C4-2B (cell line): ENCODE measurements around the gene MRI1.
"Not testable (repeated sequence)": the region's sequence is repeated elsewhere in the genome, so short reads cannot be mapped to it uniquely, and the experiment has no call there.

Experiments
- H3K27ac ChIP-seq: fragments of 450-650 bp; 2 replicates; pipeline ENCODE4 v1.5.1; 2017
- ZFX ChIP-seq: fragments of 450-650 bp; IDR thresholded peaks from 2 replicates; pipeline ENCODE4 v1.6.1; 2017
- TF ChIP-seq, protein P1 (sequence below): fragments of 450-650 bp; conservative IDR thresholded peaks from 2 replicates; pipeline ENCODE4 v1.5.1; 2017; ENCODE audit warnings: mild to moderate bottlenecking

The MRI1 gene

DNA sequence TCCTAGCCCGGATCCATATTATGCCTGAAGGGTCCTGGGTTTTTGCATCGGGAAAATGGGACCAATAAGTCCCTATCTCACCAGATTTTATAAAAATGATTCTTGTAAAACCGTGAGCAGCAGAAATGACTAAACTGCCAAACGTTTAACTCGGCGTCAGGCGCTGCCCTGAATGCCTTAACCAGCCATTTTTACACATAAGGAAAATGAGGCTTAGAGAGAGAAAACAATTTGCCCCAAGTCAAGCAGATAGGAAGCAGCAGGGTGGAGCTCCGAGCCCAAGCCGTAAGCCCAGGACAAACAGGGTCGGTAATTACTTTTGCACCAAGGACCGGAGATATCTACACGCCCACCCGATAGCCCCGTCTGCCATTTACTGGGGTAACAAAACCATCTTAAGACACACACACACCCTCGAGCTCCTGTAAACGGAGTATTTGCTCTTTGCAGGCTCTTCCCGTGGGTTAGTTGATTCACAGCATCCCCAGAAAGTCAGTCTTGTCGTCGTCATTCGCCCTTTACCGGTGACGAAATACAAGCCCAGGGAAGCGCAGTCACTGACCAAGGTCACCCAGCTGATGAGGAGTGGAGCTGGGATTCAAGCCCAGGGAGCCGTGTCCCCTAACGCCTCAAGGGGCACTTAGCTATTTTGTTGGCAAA is 16.0 kb upstream of the MRI1 start:
- TF ChIP-seq, protein P1, sequence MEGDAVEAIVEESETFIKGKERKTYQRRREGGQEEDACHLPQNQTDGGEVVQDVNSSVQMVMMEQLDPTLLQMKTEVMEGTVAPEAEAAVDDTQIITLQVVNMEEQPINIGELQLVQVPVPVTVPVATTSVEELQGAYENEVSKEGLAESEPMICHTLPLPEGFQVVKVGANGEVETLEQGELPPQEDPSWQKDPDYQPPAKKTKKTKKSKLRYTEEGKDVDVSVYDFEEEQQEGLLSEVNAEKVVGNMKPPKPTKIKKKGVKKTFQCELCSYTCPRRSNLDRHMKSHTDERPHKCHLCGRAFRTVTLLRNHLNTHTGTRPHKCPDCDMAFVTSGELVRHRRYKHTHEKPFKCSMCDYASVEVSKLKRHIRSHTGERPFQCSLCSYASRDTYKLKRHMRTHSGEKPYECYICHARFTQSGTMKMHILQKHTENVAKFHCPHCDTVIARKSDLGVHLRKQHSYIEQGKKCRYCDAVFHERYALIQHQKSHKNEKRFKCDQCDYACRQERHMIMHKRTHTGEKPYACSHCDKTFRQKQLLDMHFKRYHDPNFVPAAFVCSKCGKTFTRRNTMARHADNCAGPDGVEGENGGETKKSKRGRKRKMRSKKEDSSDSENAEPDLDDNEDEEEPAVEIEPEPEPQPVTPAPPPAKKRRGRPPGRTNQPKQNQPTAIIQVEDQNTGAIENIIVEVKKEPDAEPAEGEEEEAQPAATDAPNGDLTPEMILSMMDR = no peak
- TF ChIP-seq ZFX = no peak
- H3K27ac ChIP-seq = peak overlapping the region; percentile 78

DNA sequence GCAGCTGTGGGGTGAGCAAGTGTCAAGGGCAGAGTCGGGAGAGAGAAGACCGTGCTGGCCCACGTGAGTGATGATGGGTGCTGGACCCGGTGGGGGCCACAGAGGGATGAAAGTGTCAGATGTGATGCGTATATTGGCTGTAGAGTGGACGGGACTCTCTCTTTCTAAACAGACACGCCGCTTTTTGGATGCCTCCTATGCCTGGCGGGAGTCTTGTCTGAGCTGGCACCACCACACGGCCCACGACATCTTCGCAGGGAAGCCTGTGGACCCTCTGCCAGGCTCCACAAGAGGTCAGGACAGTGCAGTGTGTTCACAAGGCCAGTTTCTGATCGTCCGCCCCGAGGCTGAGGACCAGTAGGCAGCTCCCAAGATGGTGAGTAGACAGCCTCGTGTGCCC is 12.9 kb upstream of the MRI1 start:
- TF ChIP-seq ZFX = no peak
- TF ChIP-seq, protein P1 = no peak

DNA sequence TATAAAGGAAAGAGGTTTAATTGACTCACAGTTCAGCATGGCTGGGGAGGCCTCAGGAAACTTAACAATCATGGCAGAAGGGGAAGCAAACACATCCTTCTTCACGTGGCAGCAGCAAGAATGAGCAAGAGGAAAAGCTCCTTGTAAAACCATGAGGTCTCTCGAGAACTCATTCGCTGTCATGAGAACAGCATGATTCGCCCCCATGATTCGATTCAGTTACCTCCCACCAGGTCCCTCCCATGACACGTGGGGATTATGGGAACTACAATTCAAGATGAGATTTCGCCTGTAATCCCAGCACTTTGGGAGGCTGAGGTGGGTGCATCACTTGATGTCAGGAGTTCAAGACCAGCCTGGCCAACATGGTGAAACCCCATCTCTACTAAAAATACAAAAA is 10.7 kb upstream of the MRI1 start:
- H3K27ac ChIP-seq = not testable (repeated sequence)

More for the DNA sequence above, 12.9 kb upstream of the MRI1 start:
- H3K27ac ChIP-seq = no peak overlapping the region

DNA sequence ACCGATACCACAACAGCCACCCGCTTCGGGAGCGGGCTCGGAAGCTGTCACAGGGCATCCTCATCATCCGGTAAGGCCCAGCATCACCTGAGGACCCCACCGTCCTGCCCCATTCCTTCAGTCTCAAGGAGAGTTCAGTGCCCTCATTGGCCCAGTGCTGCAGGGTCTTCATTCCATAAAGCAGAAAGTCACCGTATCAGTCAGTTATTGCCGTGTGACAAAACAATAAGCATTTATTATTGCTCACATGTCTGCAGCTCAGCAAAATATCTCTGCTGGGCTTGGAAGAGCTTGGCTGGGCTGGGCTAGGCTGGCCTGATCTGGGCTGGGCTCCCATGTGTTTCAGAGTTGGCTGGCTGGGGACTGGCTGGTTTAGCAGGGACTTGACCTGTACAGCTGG is 8.1 kb upstream of the MRI1 start:
- TF ChIP-seq, protein P1 = no peak
- no peak for TF ChIP-seq ZFX
- no peak overlapping the region for H3K27ac ChIP-seq

DNA sequence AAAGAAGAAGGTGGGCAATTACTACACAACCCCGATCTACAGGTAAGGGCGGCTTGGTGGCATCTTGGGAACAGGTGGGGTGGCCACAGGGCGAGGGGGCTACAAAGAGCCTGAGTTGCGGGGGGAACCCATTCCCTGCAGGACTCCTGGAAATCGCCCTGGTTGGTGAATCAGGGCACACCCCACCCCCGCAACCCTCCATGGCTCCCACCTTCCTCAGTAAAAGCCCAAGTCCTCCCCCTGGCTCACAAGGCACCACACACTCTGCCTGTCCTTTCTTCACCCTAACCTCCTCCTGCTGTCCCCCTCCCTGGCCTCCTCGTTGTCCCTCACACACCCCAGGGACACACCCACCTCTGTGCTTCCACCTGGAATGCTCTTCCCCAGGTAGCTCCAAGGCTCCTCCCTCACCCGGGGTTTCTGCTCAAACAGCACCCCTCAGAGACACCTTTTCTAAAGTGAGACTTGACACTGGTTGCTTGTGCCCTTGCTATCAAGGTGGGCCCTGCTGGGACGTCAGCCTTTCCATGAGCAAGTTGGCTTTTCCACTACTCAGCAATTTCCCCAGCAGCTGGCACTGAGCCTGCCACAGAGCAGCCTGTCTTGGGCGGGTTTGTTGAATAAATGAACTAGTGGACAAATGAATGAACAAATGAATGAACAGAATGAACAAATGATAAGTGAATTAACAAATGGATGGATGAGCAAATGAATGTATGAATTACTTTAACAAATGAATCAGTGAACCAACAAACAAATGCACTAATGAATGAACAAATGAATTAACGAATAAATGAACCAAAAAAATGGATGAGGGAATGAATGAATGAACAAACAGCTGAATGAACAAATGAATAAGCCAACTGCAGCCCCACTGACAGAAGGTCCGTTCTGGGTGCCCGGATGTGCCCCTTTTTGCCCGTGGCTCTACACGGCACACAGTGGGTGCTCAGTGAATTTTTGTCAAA is 6.2 kb upstream of the MRI1 start:
- H3K27ac ChIP-seq = no peak overlapping the region
- TF ChIP-seq, protein P1 = no peak
- no peak for TF ChIP-seq ZFX

DNA sequence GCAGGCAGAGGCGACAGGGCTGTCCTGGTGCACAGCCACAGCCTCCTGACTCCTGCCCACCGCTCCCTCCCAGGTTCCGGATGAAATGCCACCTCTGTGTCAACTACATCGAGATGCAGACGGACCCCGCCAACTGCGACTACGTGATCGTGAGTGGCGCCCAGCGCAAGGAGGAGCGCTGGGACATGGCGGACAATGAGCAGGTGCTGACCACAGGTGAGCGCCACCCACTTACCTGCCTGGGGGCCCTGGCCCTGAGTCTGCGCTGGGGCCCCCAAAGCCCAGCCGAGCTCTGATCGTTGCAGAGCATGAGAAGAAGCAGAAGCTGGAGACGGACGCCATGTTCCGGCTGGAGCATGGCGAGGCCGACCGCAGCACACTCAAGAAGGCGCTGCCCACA is 5.5 kb upstream of the MRI1 start:
- H3K27ac ChIP-seq = no peak overlapping the region
- TF ChIP-seq ZFX = no peak
- TF ChIP-seq, protein P1 = no peak

DNA sequence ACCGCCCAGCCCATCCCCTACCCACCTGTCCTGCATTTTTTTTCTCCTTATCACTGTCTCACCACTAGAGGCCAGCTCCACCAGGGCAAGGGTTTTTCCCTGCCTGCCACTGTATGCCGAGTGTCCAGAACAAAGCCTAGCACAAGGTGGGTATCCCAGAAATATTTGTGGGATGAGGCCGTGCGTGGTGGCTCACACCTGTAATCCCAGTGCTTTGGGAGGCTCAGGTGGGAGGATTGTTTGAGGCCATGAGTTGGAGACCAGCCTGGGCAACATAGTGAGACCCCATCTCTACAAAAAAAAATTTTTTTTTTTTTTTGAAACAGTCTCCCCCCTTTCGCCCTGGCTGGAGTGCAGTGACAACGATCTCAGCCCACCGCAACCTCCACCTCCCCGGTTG is 2.9 kb upstream of the MRI1 start:
- H3K27ac ChIP-seq = no peak overlapping the region

More for the DNA sequence above, 2.9 kb upstream of the MRI1 start:
- TF ChIP-seq, protein P1 = no peak; the same call in 1 of the 2 replicates
- TF ChIP-seq ZFX = no peak
